Adrenal gland (tissue), 12 donors: Measurements from ENCODE around the gene LYAR. TPM values are rescaled to one million over a fixed set of nuclear protein-coding genes. Genes with fewer than 3 reads are reported as not detected.
"Not testable (repeated sequence)": the region's sequence is repeated elsewhere in the genome, so short reads cannot be mapped to it uniquely, and the experiment has no call there.

Source experiments
- DNase-seq, 7 donors: peaks; one replicate each; pipeline ENCODE4 v3.0.0-alpha.2; 2019 to 2020
- H3K27ac ChIP-seq, 5 donors: fragments of 200-600 bp; sonication (generic) in 4 of 5; 1 replicate in 3 of 5; 2 replicates in 2 of 5; pipeline versions ENCODE4 v1.5.1 to v1.8.0; 2016 to 2020; ENCODE audit warnings: mild to moderate bottlenecking in 1 of 5
- H3K27me3 ChIP-seq: fragments of 200-600 bp; 2 replicates; pipeline ENCODE4 v1.8.0; 2021
- H3K36me3 ChIP-seq, 2 donors: fragments of 200-600 bp; replicated peaks in 1 of 2; 1 replicate in 1 of 2; 2 replicates in 1 of 2; pipeline versions ENCODE4 v1.5.1 to v1.8.0; 2018 to 2022
- H3K4me1 ChIP-seq, 2 donors: fragments of 200-600 bp; replicated peaks in 1 of 2; 1 replicate in 1 of 2; 2 replicates in 1 of 2; pipeline versions ENCODE4 v1.5.1 to v1.8.0; 2018 to 2021
- H3K4me3 ChIP-seq, 4 donors: fragments of 200-600 bp; sonication (generic) in 3 of 4; one replicate each; pipeline ENCODE4 v1.5.1; 2016 to 2018
- H3K9me3 ChIP-seq, 3 donors: fragments of 200-600 bp; sonication (generic) in 1 of 3; replicated peaks in 1 of 3; 1 replicate in 2 of 3; 2 replicates in 1 of 3; pipeline versions ENCODE4 v1.5.1 to v1.8.0; 2016 to 2021
- CTCF ChIP-seq, 6 experiments: fragments of 450-650 bp in 4 of 6; fragments of 200-600 bp in 2 of 6; sonication (generic) in 1 of 6; IDR thresholded peaks; 1 replicate in 5 of 6; 2 replicates in 1 of 6; pipeline versions ENCODE4 v1.5.1 to v1.8.0; 2016 to 2021; ENCODE audit warnings: antibody characterized with exemption in 6 of 6, mild to moderate bottlenecking in 2 of 6, moderate library complexity in 1 of 6
- POLR2A ChIP-seq, 2 donors: fragments of 450-650 bp; IDR thresholded peaks; one replicate each; pipeline ENCODE4 v1.6.1; 2017; ENCODE audit warnings: antibody characterized with exemption in 2 of 2, mild to moderate bottlenecking in 2 of 2, moderate library complexity in 1 of 2
- WGBS, 4 donors: extraction: QIAGEN DNeasy Blood & Tissue Kit in 2 of 4; methylation state at CpG; one replicate each; pipeline versions ENCODE4 v1.1.5 to v1.1.7; 2013 to 2017; 5-methylcytosine and 5-hydroxymethylcytosine counted together
- intact Hi-C, 2 donors: fragments of 100-400 bp; cut with DNase I; formaldehyde crosslinking; loops; one replicate each; pipeline versions ENCODE4 v1.14.1 to v1.15.0; 2022 to 2023
- polyA plus RNA-seq, 3 donors: library from polyadenylated mRNA; stranded (reverse); fragments of 200-250 nt in 2 of 3; fragments of 350-450 nt in 1 of 3; fragmentation: Illumina TruSeq in 1 of 3; extraction: RNeasy Lipid Tissue Mini Kit (QIAGEN cat#74804) in 1 of 3; gene quantifications; one replicate each; pipeline ENCODE4 v1.2.3, GENCODE V29; 2013 to 2014
- total RNA-seq, 9 donors: library from RNA; depleted of rRNA in 4 of 9; stranded (reverse); fragments of >200 nt in 4 of 9; fragments of 120-200 nt in 1 of 9; fragmentation: NEBNext Ultra II Directional in 1 of 9; extraction: Animal tissue kit (Norgen Biotek cat#: 25700) in 1 of 9; gene quantifications; one replicate each; pipeline versions ENCODE4 v1.1.0 to v1.2.4, GENCODE V29; 2013 to 2023
- donor health status: healthy with polysubstance abuse.
- donor health status: Bipolar disorder and iron deficiency.
- donor health status: DM: yes; HTN: yes; CAD: no.
- donor health status: DM: no; HTN: no; CAD: no.
- donor health status: DM: no; HTN: no; CAD: no.
- donor health status: DM: yes; HTN: yes; CAD: no.

LYAR gene
- total and polyA plus RNA-seq, 12 donors: 5.1 to 30.1 (median 9.0) TPM

GRCh38 chr4:4256799-4257198 lies 33.2 kb downstream of the LYAR start:
- H3K4me1 ChIP-seq: peaks cover 0 to 4% of the 10 kb centered on the region in 2 donors
- TF ChIP-seq CTCF (IDR thresholded peaks at IDR 0.05) (no peak), POLR2A (IDR thresholded peaks at IDR 0.05) (no peak)
- 70 to 79% (median 76%) methylated on average over 9 to 10 of the region's 10 CpGs for WGBS, 4 donors
- H3K27me3 ChIP-seq: no peaks in the 10 kb centered on the region
- H3K4me3 ChIP-seq: no peak overlapping the region
- H3K9me3 ChIP-seq: no peaks in the 10 kb centered on the region
- H3K27ac ChIP-seq: no peak overlapping the region
- intact Hi-C loops: no loop called here
- DNase-seq: no peak
- H3K36me3 ChIP-seq: no peaks in the 10 kb centered on the region

DNA sequence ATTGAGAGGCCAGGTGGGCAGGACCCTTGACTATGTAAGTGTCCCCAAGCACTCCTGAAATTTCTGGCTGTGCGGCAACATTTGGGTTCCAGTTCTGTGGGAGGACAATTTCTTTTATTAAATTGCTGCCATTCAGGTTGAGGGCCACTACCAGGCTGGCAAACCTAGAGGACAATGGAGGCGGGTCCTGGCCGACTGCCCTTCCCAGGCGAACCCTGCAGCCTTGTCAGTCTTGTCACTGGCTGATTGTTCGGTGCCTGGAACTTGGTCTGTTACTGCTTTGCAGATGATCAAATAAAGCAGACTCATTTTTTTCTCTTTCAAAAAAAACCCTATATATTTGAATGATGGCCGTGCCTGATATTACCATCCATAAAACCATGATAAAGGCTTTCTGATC lies 35.3 kb downstream of the LYAR start:
- H3K27ac ChIP-seq: no peak overlapping the region
- no peaks in the 10 kb centered on the region for H3K36me3 ChIP-seq
- WGBS, 4 donors: 57 to 73% (median 67%) methylated on average over 6 of the region's 6 CpGs
- intact Hi-C loops: loop anchor here (5.0 kb wide), 3 partner anchors 38 to 83 kb away; partner anchors contain the start of genes LYAR (in 1 of the 2) and ZBTB49 (in 1 of the 2)
- no peaks in the 10 kb centered on the region for H3K9me3 ChIP-seq
- H3K4me3 ChIP-seq: no peak overlapping the region
- no peak for DNase-seq
- no peaks in the 10 kb centered on the region for H3K27me3 ChIP-seq
- TF ChIP-seq POLR2A (IDR thresholded peaks at IDR 0.05) (no peak), CTCF (IDR thresholded peaks at IDR 0.05) (no peak)
- peaks cover 0 to 4% of the 10 kb centered on the region in 2 donors for H3K4me1 ChIP-seq

GRCh38 chr4:4254199-4254598 lies 35.8 kb downstream of the LYAR start:
- intact Hi-C loops: loop anchor here (5.0 kb wide), 3 partner anchors 38 to 83 kb away; partner anchors contain the start of genes LYAR (in 1 of the 2) and ZBTB49 (in 1 of the 2)
- H3K36me3 ChIP-seq: no peaks in the 10 kb centered on the region
- no peak overlapping the region for H3K27ac ChIP-seq
- peaks cover 0 to 4% of the 10 kb centered on the region in 2 donors for H3K4me1 ChIP-seq
- H3K9me3 ChIP-seq: no peaks in the 10 kb centered on the region
- no peaks in the 10 kb centered on the region for H3K27me3 ChIP-seq
- no peak for DNase-seq
- TF ChIP-seq CTCF (IDR thresholded peaks at IDR 0.05): no peak
- no peak for TF ChIP-seq POLR2A (IDR thresholded peaks at IDR 0.05)
- whole genome bisulfite sequencing, 4 donors: 74 to 81% (median 78%) methylated on average over 11 of the region's 11 CpGs
- H3K4me3 ChIP-seq: no peak overlapping the region

DNA sequence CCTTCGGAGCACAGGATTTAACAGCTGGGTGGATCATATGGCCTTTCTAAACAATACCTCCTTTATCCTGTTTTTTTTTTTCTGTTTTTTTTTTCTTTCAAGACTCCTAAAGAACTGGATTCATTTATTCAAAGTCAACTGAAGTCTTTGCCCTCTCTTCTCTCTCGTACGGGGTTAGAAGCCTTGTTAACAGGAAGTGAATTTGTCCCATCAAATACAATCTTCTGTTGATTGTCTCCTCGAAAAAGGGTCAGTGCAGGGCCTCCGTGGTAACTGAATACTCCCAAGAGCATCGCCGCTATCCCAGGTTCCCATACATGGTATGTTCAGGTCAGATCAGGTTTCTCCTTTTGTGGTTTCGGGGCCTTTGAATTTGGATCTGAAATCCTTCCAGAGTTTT lies 40.1 kb downstream of the LYAR start:
- H3K4me1 ChIP-seq: peaks cover 4 to 19% of the 10 kb centered on the region in 2 donors
- H3K27me3 ChIP-seq: no peaks in the 10 kb centered on the region
- intact Hi-C loops: loop anchor here (5.0 kb wide), 3 partner anchors 42 to 87 kb away; partner anchors contain the start of genes LYAR (in 1 of the 2) and ZBTB49 (in 1 of the 2)
- 79 to 87% (median 84%) methylated on average over 8 of the region's 8 CpGs for WGBS, 4 donors
- TF ChIP-seq POLR2A (IDR thresholded peaks at IDR 0.05) (no peak), CTCF (IDR thresholded peaks at IDR 0.05) (no peak)
- no peak overlapping the region for H3K27ac ChIP-seq
- no peak for DNase-seq
- peaks cover 0 to 2% of the 10 kb centered on the region in 2 donors for H3K36me3 ChIP-seq
- no peak overlapping the region for H3K4me3 ChIP-seq
- H3K9me3 ChIP-seq: no peaks in the 10 kb centered on the region

- 88 to 96% (median 93%) methylated on average over 15 of the region's 15 CpGs for WGBS, 4 donors
- H3K27me3 ChIP-seq, H3K36me3 ChIP-seq, H3K9me3 ChIP-seq, DNase-seq, intact Hi-C loops, H3K4me3 ChIP-seq: not testable (repeated sequence)
- H3K4me1 ChIP-seq: peaks cover 4 to 19% of the 10 kb centered on the region in 2 donors
- peak overlapping the region in 1 of 5 donors; percentile 94 for H3K27ac ChIP-seq
These were observed 40.6 kb downstream of the LYAR start for GRCh38 chr4:4249342-4249741.
